Measurements from ENCODE around the gene PEAR1. TPM values are rescaled to one million over a fixed set of nuclear protein-coding genes. Genes with fewer than 3 reads are reported as not detected.

Gene PEAR1
- total and polyA plus RNA-seq, 2 of the 4 experiments (the other 2 are of a cell fraction), result 2.0 to 44.4 TPM

- Histone ChIP-seq H3K9me3 (ENCODE audit: control insufficient read depth, insufficient read depth, low read length) (no peaks in the 10 kb centered on the region), H3K9me1 (ENCODE audit: insufficient read depth, low read length) (no peaks in the 10 kb centered on the region), H2BK20ac (ENCODE audit: low read depth, low read length) (no peak overlapping the region), H4K5ac (ENCODE audit: low read depth, low read length) (no peak overlapping the region), H3K4me3 (ENCODE audit: insufficient read depth, low read depth, low read length) (no peak overlapping the region), H2BK15ac (ENCODE audit: low read depth, low read length) (no peak overlapping the region), H2AK5ac (ENCODE audit: low read depth, low read length) (no peak overlapping the region), H2AK9ac (replicated peaks; ENCODE audit: low read depth, low read length, poor library complexity) (no peak overlapping the region), H3K4me1 (ENCODE audit: control insufficient read depth, insufficient read depth, low read length) (no peaks in the 10 kb centered on the region), H3K4ac (ENCODE audit: low read depth, low read length) (no peak overlapping the region), H3K23ac (ENCODE audit: low read depth, low read length) (no peak overlapping the region), H3K9ac (ENCODE audit: low read depth, low read length) (no peak overlapping the region), H2BK120ac (ENCODE audit: low read depth, low read length) (no peak overlapping the region), H2BK5ac (ENCODE audit: low read depth, low read length, poor library complexity, severe bottlenecking) (no peak overlapping the region), H3K79me1 (ENCODE audit: low read depth in 1 of 2, low read length in 2 of 2) (no peaks in the 10 kb centered on the region), H3K36me3 (ENCODE audit: control insufficient read depth, insufficient read depth, low read length) (no peaks in the 10 kb centered on the region), H3K27me3 (ENCODE audit: control insufficient read depth, insufficient read depth, low read length) (peaks cover 94% of the 10 kb centered on the region), H3K56ac (ENCODE audit: extremely low read depth, insufficient read depth, low read length) (no peak overlapping the region), H4K20me1 (ENCODE audit: insufficient read depth, low read length) (peaks cover 3% of the 10 kb centered on the region; the same call in 1 of the 2 replicates), H2AFZ (replicated peaks; ENCODE audit: low read length, poor library complexity) (no peak overlapping the region), H3K18ac (ENCODE audit: low read depth, low read length) (no peak overlapping the region), H3K27ac (ENCODE audit: insufficient read depth, low read length) (no peak overlapping the region), H3K4me2 (ENCODE audit: low read depth, low read length) (no peak overlapping the region), H4K8ac (ENCODE audit: low read depth in 2 of 2, low read length in 2 of 2) (no peak overlapping the region), H3K14ac (replicated peaks; ENCODE audit: low read depth, low read length) (no peak overlapping the region), H4K91ac (ENCODE audit: insufficient read depth, low read depth, low read length) (no peak overlapping the region)
- ChIA-PET CTCF (interaction anchor here (1.4 kb wide), 1 partner anchor 36 kb away, joined by 4 read pairs; the partner anchor contains the start of gene LRRC71), POLR2A (ENCODE audit: unreplicated experiment) (no interaction called here)
- ATAC-seq (ENCODE audit: low read depth), result no peak
- TF ChIP-seq BHLHE40 (IDR thresholded peaks at IDR 0.05; ENCODE audit: low read depth, low read length) (no peak), CEBPB (IDR thresholded peaks at IDR 0.05; ENCODE audit: low read depth, low read length) (no peak), CTCF (conservative IDR thresholded peaks at IDR 0.05; ENCODE audit: low read depth, low read length) (no peak), MXI1 (IDR thresholded peaks at IDR 0.05; ENCODE audit: borderline replicate concordance, low read depth, low read length) (no peak), POLR2A (IDR thresholded peaks at IDR 0.05; ENCODE audit: low read depth, low read length) (no peak), SMC3 (IDR thresholded peaks at IDR 0.05; ENCODE audit: low read depth, low read length) (no peak), NFE2L2 (IDR thresholded peaks at IDR 0.05; ENCODE audit: low read depth, low read length) (no peak), RFX5 (IDR thresholded peaks at IDR 0.05; ENCODE audit: low read depth, low read length) (no peak), ELK1 (IDR thresholded peaks at IDR 0.05; ENCODE audit: borderline replicate concordance, low read depth, low read length) (no peak), USF2 (IDR thresholded peaks at IDR 0.05; ENCODE audit: low read depth, low read length) (no peak), FOS (IDR thresholded peaks at IDR 0.05; ENCODE audit: low read depth, low read length) (no peak), MAZ (IDR thresholded peaks at IDR 0.05; ENCODE audit: borderline replicate concordance, low read depth, low read length) (no peak), MAFK (IDR thresholded peaks at IDR 0.05; ENCODE audit: low read depth, low read length) (no peak), CHD1 (IDR thresholded peaks at IDR 0.05; ENCODE audit: low read depth, low read length) (no peak), RAD21 (IDR thresholded peaks at IDR 0.05; ENCODE audit: low read length) (no peak), RCOR1 (IDR thresholded peaks at IDR 0.05; ENCODE audit: insufficient replicate concordance, low read length) (no peak)
- intact Hi-C loops (cut with micrococcal nuclease) (no loop called here), dilution Hi-C loops (cut with HindIII; ENCODE audit: low sequenced_read_pairs, unreplicated experiment) (no loop called here), in situ Hi-C loops (cut with MboI; ENCODE audit: low sequenced_read_pairs) (loop anchor here (10.0 kb wide), 1 partner anchor 189 kb away; no protein-coding TSS in a partner anchor)
- WGBS, 2 experiments (ENCODE audit: extremely low coverage in 2 of 2, insufficient read length in 1 of 2), result no CpG with 5 or more reads among the region's 7 CpGs
- DNase-seq, result no peak
- BruUV-seq (replicated peaks), result no TSS peak
Observed at GRCh38 chr1:156883919-156884318, 9.6 kb upstream of the PEAR1 start.

Measured in IMR-90 (cell line).